GM18873 (cell line): Measurements from ENCODE around the gene DARS1.
"Not testable (repeated sequence)": the region's sequence is repeated elsewhere in the genome, so short reads cannot be mapped to it uniquely, and the experiment has no call there.

Experiments used
- ATAC-seq: cut with Tn5 transposase; IDR thresholded peaks from one replicate; pipeline ENCODE4 v1.9.1; 2021; ENCODE audit warnings: mild to moderate bottlenecking, moderate library complexity, moderate number of reproducible peaks; ENCODE audit not compliant: unreplicated experiment, low FRiP score

Gene DARS1

GRCh38 chr2:135894930-135895329 is 90.5 kb downstream of the DARS1 start:
- ATAC-seq, result no peak

- ATAC-seq, result no peak
These were observed 92.0 kb downstream of the DARS1 start for GRCh38 chr2:135893374-135893794.

DNA sequence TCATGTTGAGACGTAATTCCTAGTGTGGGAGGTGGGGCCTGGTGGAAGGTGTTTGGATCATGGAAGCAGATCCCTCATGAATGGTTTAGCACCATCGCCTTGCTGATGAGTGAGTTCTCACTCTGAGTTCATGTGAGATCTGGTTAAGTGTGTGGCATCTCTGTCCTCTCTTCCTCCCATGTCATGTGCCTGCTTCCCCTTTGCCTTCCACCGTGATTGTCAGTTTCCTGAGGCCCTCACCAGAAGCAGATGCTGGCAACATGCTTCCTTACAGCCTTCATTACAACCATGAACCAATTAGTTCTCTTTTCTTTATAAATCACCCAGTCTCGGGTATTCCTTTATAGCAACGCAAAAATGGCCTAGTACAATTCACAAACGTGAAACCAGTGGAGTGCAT is 94.6 kb downstream of the DARS1 start:
- ATAC-seq, result no peak

DNA sequence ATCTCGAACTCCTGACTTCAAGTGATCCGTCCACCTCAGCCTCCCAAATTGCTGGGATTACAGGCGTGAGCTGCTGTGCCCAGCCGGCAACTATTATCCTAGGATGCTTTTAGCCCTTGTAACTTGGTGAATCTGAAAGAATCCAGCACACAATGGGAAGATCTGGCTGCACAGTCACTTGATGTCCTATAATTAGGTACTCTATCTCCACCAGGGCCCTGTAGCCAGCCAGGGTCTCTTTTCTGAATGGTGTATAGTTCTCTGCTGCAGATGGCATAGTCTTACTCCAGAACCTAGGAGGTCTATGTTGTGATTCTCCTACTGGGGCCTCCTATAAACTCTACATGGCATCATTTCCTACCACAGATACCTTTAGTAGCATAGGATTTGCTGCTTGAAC is 95.3 kb downstream of the DARS1 start:
- no peak for ATAC-seq

- not testable (repeated sequence) for ATAC-seq
These were observed 96.8 kb downstream of the DARS1 start for GRCh38 chr2:135888587-135888986.

DNA sequence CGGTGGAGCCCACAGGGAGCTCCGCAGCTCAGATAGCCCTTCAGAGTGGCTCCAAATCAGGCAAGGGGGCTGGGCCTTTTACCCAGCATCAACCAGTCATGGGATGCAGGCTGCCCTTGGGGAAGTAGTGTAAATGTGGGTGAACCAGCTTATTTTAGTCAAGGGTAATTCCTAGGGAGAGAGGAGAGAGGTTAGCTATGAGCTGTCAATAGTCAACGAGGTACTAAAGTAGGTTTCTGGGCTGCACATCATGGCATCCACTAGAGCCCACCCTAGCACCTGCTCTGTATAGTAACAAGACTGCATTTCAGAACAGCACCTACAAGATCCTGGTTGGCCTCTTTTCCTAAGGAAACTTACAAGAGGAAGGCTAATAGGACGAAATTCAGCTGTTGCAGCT is 99.7 kb downstream of the DARS1 start:
- no peak for ATAC-seq

DNA sequence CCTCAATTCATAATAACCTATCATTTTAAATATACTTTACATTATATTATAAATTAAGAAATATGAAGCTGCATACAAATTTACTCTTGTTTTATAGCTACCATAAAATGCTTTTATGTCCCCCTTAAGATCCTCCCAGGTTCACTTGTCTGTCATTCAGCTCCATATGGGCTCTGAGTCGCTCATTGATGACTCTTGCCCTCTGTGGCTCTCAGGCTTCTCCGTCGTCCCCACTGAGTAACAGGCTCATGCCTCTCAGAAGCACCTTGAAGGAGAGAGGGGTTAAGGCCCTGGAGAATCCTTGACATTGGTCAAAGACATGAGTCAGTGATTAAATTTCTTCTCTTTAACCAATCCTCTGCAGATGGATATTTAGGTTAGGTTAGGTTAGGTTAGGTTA is 103.0 kb downstream of the DARS1 start:
- no peak for ATAC-seq

DNA sequence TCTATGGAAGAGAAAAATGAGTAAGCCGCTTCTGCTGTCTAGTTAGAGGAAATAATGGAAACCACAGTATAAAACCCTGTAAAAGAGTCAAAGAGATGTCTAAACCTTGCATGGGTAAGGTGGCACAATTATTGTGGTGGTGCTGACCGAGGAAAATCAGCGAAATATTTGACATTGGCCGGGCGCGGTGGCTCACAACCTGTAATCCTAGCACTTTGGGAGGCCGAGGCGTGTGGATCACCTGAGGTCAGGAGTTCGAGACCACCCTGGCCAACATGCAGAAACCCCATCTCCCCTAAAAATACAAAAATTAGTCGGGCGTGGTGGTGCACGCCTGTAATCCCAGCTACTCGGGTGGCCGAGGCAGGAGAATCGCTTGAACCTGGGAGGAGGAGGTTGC is 108.7 kb downstream of the DARS1 start:
- not testable (repeated sequence) for ATAC-seq

GRCh38 chr2:135876066-135876711 is 109.2 kb downstream of the DARS1 start, which contains the start of gene MCM6:
Gene MCM6, minus strand, starts transcription at chr2:135876443. Its CDS starts 78 bp downstream, at chr2:135876365.
- peak; percentile 85 for ATAC-seq

DNA sequence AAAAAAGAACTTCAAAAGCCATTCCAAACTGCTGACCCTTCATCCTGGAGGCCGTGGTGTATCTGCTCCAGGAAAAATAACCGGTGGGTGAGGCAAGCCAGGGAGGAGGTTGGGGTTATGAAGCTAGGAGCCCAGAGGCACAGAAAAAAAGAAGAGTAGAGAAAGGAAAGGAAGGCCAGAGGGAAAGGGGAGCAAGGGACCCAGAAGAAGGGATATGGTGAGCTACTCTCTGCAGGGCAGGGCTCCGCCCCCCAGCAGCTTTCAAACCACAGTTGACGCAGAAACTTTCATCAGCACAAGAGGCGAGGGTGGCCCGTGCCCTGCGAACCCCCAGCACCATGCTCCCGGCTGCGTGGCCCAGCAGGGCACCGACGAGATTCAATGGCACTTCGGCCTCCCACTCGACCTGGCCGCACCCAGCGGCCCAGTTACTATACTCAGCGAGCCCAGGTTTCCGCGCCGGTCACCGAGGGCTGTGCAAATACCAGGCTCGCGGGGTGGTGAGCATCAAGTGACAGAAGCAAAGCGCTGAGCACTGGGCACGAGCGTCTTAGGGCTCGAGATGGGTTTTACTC is 109.8 kb downstream of the DARS1 start:
- peak; percentile 53 for ATAC-seq

DNA sequence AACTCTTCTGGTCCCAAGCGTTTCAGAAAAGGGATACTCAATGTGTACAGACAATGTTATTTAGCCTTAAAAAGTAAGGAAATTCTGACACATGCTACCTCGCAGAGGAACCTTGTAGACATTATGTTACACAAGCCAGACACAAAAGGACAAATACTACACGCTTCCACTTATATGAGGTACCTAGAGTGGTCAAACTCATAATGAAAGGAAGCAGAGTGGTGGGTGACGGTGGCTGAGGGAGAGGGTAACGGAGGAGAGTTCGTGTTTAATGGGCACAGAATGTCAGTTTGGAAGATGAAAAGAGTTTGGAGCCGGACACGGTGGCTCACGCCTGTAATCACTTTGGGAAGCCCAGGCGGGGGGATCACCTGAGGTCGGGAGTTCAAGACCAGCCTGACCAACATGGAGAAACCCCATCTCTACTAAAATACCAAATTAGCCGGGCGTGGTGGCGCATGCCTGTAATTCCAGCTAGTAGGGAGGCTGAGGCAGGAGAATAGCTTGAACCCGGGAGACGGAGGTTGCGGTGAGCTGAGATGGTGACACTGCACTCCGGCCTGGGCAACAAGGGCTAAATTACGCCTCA is 110.6 kb downstream of the DARS1 start:
- ATAC-seq, result no peak

DNA sequence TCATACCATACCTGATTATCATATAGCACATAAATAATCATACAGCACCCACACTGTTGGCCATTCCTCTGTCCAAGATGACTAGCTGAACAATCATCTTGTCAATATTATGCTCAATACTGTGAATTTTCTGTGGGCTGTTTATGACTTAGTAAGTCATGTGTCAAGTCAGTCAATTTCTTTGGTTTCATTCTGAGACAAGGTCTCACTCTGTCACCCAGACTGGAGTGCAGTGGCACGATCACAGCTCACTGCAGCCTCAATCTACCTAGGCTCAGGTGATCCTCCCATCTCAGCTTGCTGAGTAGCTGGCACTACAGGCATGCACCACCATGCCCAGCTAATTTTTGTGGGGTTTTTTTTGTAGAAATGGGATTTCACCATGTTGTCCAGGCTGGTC is 114.9 kb downstream of the DARS1 start:
- ATAC-seq, result no peak

- ATAC-seq, result no peak
These were observed 122.2 kb downstream of the DARS1 start for GRCh38 chr2:135863233-135863632.

DNA sequence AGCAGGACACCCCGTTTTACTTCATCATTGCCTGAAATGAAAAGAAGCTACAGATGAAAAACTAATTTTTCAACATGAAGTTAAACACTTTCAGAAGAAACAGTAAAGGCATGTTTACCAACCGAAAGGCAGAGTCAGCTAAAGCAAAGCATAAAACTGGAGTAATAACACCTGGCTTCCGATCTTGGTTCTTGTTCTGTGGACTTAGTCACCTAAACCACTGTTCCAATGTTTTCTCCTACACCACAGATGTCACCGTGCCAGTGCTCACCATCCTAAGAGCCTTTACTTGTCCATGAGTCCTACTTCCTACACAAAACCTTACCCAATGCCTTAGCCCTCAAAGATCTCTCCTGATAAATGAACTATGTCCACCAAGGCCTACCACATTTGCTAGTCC is 122.7 kb downstream of the DARS1 start:
- ATAC-seq, result no peak
